Hematopoietic multipotent progenitor cell treated with erythropoietin and hydrocortisone succinate and interleukin-3 and kit ligand, for 8 days (in vitro differentiated cells): ENCODE measurements around the gene PTPN7.
"Not testable (repeated sequence)": the region's sequence is repeated elsewhere in the genome, so short reads cannot be mapped to it uniquely, and the experiment has no call there.

Experiments used
- DNase-seq: peaks from one replicate; pipeline ENCODE4 v3.0.0-alpha.2; 2015

The PTPN7 gene

DNA sequence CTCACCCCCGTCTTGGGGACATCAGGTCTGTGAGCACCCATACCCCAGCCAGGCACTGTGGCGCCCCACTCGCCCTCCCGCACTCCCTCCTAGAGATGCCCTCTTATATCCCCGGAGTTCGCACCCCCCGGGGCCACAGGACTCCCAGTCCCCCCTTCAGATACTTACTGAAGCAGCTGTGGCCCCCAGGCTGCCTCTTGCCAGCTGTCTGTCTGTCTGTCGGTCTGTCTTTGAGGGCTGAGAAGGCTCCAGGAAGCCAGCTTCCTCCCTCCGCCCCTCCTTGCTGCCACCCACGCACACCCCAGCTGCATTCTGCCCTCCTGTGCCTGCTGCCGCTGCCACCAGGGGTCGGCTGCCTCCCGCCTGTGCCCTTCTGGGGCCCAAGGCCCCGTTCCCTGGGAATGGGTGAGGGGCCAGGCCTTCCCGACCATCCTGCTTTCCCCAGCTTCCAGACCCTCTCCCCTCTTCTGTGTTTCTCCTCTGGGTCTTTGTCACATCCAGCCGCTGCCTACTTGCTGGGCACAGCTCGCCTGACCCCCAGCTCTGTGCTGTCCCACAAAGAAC, at the start of gene PTPN7:
Gene PTPN7 (minus strand): TSS at position 226 of the 564 bp plus-strand sequence. CDS start 1,200 bp downstream, outside the sequence.
- DNase-seq, result peak; percentile 89

DNA sequence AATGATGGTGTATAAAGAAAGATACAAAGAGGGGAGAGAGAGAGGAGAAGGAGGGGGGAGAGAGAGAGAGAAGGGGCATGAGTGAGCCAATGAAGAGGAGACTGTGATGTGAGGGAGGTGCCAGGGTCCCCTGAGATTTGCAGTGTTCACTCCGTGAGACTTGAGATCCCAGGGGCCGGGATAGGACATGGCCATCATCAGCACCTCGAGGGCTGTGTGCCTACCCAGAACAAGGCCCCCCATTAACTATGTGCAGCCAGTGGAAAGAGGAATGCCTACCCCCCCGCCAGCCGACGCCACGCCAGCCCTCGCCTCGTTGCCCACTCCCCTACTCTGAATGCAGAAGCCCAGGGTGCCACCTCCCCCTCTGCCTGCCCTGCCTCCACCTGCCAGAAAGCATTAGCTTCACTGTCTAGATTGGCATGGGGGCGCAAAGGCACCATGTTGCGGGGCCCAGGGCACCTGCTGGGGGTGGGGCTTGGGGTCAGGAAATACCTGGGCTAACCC, 48.0 kb upstream of the PTPN7 start:
- DNase-seq, result no peak

DNA sequence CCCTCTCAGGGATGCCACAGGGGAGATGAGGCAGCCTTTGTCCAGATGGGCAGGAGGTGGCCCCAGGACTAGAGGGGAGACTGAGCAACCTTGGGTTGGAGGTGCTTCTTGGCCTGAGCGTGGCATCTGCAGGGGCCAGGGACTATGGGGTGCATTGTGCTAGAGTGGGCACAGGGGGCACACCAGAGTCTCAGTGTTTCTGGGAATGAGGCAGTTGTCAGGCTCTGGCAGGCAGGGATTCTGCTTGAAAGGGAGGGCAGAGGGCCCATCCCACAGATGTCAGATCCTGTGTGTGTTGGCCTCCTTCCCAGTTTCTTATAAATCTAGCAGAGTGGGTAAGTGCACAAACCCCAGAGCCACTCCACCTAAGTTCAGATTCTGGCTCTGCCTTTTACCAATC, 46.9 kb upstream of the PTPN7 start:
- DNase-seq, result peak; percentile 35

DNA sequence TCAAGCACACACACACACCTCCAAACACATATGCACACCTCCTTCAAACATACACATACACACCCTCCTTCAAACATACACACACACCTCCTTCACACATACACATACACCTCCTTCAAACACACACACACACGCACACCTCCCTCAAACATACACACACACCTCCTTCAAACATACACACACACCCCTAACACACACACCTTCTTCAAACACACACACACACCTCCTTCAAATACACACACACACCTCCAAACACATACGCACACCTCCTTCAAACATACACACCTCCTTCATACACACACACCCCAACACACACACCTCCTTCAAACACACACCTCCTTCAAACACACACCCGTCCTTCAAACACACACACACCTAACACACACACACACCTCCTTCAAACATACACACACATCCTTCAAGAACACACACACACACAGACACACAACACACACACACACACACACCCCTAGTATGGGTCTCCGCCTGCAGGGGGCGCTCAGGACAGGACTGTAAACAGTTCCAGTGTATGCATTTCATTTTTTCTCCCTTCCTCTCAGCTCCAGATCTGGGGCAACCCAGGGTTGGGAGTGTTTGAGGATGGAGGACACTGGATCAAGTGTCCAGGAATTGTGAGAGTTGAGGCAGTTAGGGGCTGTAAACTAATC, 45.3 kb upstream of the PTPN7 start:
- DNase-seq, result no peak

DNA sequence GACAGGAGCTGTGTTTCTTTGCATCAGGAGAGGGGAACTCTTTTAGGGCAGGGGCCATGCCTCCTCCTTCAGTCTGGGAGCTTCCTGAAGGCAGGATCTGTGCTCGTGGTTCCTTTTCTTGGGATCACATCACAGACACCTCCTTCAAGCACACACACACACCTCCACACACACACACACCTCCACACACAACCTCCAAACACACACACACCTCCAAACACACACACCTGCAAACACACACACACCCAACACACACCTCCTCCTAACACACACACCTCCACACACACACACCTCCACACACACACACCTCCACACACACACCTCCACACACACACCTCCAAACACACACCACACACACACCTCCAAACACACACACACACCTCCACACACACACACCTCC, 43.7 kb upstream of the PTPN7 start:
- DNase-seq, result no peak

DNA sequence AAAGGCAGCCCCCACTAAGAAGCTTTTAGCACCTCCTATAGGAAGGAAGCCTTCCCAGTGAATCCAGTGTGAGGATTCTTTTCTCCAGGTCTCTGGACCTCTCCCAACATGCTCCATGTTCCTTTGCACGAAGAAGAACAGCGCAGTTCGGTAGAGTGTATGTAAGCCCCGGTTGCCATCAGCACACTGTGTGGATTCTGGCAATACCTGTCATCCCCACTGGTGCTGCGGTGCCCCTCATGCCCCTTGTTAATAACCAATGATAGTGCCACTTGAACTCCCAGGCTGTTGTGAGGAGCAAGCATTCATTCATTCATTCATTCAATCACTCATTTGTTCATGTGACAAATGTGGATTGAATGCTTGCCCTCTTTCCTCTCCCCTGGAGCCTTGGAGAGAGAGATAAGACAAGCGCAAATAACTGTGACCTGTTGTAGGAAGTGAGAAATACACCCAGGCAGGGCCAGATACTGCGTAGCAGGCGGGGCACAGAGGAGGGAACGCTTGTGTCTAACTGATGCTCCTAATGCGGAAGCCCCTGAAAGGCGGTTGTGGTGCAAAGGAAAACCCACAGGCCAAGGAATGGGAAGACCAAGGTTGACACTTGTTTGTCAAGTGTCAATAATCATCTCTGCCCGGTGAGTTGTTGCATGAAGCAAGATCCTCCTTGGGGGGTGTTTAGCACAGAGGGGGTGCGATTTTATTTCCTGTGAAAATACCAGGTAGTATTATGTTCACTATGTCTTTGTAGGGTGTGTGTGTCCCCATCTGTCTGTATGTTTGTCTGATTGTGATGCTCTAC, 43.0 kb upstream of the PTPN7 start:
- peak; percentile 89 for DNase-seq

DNA sequence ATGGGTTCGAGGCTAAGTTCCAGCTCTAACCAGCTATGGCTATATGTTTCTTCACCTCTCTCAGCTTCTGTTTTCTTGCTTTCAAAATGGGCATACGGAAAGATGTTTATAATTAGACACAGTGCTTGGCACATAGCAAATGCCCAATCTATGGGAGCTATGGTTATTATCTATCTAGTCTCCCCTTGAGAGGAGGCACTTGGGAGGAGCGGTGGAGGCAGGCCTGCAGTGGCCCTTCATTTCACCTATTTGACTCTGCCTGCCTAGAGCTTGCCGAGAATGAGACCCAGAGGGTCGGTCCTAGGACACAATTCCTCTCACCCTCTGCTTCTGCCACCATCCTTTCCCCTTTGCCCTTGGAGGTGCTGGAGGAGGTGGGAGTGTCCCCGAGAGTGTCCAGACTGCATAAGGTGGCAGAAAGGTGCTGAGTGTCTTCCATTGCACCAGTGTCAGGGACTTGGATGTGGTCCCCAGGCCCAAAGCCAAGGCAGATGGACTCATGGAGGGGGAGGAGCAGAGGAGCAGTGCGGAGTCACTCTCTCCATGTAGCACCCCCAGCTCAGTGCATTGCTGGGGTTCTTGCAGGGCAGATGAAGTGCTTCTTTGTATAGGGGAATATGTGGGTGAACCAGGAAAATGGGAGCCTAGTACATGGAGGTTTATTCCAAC, 42.2 kb upstream of the PTPN7 start:
- no peak for DNase-seq

DNA sequence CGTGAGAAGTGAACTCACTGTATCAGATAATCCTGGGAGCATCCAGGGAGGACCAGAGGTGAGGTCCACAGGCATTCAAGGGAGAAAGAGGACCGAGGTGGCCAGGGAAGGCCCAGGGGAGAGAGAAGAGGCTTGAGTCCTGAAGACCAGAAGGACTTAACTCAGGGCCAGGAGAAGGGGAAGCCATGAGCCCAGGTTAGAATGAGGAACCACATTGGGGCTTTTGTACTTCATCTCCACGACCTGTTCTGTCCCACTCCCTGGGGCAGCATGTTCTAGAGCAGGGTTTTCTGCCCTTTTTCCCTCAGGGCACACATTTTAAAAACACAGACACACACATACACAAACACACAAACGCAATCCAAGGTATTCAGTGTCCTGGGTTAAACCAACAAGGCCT, 41.6 kb upstream of the PTPN7 start:
- DNase-seq, result no peak

DNA sequence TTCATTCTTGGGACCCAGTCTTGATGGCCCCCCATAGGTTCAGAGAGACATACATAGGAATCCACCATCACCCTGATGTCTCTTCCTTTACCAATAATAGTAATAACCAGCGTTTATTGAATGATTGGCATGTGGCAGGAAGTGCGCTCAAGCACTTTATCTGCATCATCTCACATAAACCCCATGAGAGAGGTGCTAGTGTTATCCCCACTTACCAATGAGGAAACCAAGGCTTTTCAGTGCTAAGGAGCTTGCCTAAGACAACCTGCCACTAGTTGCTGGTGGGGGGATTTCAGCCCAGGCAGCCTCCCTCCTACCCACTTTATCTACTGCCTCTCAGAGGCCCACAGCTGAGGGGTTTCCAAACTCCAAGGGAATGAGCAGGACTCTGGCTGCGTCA, 40.9 kb upstream of the PTPN7 start:
- no peak for DNase-seq

DNA sequence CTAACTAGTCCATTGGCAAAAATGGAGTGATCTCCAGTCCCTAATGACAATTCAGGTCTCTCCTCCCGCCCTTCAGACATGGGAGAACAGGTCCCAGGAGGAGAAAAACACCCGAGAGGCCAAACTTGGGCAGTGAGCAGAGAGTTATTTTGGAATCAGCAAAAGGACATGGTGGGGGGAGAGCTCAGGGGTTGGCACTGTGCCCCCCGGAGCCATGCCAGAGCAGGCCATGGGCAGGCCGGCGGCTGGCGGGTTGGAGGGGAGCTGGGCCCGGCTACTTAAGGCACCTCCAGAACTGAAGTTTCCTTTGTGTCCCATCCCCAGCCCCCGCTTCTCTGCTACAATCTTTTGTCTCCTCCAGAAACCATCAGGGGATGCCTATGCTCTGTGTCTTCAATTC, 40.3 kb upstream of the PTPN7 start:
- DNase-seq, result no peak

DNA sequence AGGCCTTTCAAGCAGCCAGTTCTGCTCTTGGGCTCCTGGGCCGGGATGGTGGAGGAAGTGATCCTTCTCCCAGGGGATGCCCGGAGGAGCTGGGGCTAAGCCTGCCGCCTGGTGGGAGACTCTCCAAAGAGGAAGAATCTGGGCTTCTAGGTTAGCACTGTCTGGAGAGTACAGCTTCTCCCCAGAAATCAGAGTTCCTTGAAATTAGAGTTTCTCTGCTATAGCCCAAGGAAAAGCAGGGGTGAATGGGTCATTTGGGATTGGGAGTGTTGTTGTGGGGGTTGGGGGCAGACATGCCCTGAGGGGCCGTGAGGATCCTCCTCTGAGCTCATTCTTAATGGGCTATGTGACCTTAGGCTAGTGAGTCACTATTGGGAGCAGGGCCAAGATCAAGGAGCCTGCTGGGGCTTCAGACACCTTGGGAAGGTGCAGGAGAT, 39.7 kb upstream of the PTPN7 start:
- DNase-seq, result no peak

DNA sequence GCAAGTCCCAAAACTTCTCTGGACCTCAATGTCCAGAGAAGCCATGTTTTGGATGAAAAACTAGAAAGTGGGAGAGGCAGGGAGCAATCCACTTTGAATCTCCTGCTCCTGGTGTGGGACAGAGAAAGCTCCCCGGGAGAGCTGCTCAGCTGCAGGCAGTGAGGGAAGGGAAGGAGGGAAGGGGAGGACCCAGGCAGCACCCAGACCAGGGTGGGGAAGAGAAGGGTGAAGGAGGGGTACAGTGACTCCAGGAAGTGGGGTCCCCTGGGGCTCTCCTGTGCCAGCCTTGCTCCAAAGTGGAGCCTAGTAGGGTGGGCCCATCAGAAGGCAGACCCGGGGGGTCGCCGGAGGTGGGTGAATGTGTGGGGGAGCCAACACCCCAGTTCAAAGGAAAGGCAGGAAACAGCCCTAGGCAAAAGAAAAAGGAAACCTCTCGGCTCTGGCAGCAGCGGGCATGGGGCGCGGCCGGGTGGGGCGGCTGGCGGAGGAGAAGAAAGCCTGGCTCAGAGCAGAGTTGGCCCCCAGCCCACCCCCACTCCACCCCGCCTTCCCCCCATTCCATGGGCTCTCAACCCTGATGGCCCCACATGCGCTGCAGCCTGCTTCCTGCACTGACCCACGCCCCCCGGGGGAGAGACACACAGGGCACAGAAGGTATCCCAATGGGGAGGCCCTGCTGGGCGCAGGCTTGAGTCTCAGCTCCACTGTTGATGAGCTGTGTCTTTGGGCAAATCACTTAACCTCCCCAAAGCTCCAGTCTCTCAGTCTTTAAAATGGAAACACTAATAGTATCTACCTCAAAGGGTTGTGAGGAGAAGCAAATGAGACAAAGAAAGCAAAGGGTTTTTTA, 38.9 kb upstream of the PTPN7 start:
- no peak for DNase-seq

DNA sequence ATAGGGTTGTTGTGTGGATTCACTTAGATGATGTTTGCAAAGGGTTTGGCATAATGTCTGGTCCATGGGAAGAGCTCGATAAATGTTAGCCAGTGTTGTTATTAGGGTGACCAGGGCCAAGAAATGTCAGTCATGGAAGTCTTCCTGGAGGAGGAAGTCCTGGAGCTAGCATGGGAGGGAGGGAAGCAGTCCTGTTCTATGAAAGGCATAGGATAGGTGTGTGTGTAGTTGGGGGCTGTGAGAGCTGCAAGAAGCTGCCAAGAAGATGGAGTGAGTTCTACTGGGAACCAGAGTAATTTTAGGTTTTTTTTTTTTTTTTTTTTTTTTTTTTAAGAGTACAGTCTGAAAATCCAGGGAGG, 37.9 kb upstream of the PTPN7 start:
- no peak for DNase-seq

DNA sequence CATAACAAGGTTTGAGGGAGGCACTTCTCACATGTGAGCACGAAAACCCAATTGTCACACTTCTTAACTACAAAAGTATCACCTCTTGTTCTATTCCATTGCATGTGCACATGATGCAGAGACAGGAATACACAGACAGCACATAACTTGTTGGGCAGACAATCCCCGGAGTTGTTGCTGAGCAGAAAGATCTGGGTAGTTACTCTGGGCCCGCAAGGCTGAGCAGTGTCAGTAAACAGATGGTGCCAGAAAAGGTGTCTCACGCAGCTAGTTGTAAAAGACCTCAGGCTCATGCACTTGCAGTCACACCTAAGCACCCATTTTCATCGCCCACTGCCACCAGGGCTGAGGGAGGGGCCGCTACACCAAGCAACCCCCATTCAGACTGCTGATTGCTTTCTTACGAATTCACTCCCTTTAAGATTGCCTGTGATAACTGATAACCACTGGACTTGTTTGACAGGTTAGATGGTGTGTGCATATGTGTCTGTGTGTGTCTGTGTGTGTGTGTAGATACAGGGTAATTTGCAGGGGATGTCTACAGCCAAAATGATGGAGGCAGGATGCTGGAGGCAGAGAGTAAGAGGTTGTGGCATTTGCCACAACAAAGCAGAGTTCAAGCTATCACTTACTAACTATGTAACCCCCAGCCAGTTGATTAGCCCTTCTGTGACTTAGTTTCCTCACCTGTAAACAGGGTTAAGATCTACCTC, 37.4 kb upstream of the PTPN7 start:
- no peak for DNase-seq

DNA sequence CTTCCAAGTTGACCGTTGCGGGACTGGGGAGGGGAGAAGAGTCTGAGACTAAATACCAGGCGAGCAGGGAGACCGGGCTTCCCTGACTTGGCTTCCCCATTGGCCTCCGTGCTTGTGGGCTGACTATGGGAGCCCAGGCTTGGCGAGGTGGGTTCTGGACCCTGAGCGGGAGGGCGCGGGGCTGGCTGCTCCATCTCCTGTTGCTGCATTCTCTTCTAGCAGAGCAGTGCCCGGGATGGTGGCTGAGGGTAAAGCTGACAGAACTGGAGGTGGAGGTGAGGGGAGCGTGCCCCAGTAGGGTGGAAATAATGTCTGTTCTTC, 33.9 kb upstream of the PTPN7 start:
- no peak for DNase-seq

DNA sequence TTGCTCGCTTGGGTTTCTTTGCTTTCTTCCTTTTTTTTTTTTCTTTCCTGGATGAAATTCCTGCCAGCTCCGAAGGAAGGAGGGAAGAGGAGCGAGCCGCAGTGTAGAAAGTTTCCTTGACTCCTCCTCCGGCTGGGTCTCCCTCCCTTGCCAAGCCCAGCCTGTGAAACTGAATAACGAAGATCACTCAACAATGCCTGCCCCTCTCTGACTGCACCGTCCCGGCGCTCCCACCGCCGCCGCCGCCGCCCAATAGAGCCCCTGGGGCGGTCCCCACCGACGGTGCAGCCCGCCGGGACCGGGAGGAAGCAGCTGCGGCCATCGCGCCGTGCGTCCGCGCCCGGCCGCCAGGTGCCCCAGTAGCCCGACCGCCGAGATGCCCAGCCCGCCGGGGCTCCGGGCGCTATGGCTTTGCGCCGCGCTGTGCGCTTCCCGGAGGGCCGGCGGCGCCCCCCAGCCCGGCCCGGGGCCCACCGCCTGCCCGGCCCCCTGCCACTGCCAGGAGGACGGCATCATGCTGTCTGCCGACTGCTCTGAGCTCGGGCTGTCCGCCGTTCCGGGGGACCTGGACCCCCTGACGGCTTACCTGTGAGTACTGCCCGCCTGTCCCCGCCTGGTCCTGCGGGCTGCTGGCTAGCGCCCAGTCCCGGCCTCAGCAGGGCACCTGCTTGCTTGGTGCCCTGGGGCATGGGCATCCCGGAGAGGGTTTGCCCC, 33.4 kb upstream of the PTPN7 start, which contains the start of gene LGR6:
Gene LGR6 (plus strand): TSS at position 186 of the 714 bp plus-strand sequence. CDS start 191 bp downstream, at position 377.
- no peak for DNase-seq

DNA sequence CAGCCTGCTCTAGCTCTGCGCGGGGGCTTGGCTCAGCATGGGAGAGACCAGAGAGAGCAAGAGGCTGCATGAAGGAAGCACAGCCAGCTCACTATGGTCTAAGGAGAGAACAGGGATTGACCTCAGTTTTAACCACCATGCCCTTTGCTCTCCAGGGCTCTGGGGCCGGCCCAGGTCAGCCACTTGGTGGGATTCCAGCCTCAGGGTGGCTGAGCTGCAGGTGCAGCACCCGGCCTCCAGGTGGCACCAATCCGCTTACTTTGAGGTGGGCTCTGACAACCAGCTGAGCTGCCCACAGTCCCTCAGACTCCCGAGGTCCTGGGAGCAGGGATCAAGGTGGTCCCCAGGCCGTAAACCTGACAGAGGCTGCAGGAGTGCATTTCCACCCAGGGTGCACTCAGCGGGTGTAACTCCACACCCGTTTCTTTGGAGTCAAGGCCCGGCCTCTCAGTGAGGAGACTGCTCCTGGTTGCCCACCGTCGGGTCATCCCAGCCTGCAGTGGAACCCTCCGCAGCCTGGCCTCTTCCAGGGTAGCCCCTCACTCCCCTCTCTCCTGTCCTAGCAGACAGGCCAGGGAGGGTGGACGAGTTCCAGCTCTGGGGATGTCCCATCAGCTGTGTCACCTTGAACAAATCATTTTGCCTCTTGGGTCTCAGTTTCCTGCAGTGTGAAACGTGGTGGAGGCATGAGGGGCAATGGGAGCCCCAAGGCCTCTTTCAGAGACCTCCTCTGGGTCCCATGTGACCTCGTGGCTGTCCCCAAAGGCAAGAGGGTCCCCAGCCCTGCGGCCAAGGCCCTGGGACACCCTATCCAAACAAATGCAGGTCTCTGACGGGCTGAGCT, 32.6 kb upstream of the PTPN7 start:
- DNase-seq, result peak; percentile 49

DNA sequence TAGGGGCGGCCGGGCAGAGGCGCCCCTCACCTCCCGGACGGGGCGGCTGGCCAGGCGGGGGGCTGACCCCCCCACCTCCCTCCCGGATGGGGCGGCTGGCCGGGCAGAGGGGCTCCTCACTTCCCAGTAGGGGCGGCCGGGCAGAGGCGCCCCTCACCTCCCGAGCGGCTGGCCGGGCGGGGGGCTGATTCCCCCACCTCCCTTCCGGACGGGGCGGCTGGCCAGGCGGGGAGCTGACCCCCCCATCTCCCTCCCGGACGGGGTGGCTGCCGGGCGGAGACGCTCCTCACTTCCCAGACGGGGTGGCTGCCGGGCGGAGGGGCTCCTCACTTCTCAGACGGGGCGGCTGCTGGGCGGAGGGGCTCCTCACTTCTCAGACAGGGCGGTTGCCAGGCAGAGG, 31.0 kb upstream of the PTPN7 start:
- DNase-seq, result not testable (repeated sequence)

DNA sequence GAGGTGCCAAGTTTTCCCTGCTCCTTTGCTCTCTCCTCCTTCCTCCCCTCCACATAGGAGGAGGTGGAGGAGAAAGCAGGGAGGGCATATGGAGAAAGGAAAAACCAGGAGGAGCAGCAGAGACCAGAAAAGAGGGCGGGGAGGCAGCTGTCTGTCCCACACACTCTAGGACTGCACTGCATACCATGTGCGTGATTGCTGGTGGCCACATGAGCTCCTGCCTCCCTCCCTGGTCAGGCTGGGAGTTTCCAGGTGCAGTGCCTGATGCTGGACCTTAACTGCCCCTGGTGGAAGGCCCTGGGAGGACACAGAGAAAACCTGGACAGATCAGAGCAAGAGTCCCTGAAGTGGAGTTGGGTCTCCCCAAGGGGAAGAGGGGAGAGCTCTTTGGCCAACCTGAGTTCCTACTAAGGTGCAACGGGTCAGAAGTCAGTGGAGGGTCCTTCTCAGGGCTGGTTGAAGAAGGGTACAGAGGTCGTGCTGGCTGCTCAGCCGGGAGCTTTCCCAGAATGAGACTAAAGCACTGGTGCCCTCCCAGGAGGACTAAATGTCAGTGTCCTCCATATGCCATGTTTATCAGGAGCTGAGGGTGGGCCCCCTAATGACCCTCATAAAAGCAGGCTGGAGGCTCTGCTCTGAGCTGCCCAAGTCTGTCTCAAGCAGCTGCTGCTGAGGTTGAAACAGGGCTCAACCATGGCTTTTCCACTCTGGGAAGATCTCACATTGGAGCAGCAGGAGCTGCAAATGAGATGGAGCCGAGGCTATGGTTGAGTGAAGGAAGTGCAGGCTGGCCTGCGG, 29.7 kb upstream of the PTPN7 start:
- DNase-seq, result no peak
